ENCODE results near the gene CCRL2. TPM values are rescaled to one million over a fixed set of nuclear protein-coding genes. Genes with fewer than 3 reads are reported as not detected.

Gene CCRL2
- total and polyA plus RNA-seq, 2 of the 8 experiments (the other 6 are each of a cell fraction or from before 2014, with no cell fraction given): not detected

GRCh38 chr3:46400000-46400734 lies 6.9 kb upstream of the CCRL2 start:
- H4K20me1 ChIP-seq (replicated peaks in 1 of 2; ENCODE audit: control insufficient read depth in 1 of 2, insufficient read depth in 2 of 2, low read length in 2 of 2): no peaks in the 10 kb centered on the region
- CTCF ChIA-PET (ENCODE audit: partially characterized antibody): interaction anchor here (0.6 to 3.8 kb wide), 8 partner anchors 10 to 258 kb away, joined by 3 to 16 read pairs (median 3); no protein-coding TSS in a partner anchor
- no peak for TF ChIP-seq CHD1 (IDR thresholded peaks at IDR 0.05; ENCODE audit: low read depth, low read length)

More at GRCh38 chr3:46400000-46400734, 6.9 kb upstream of the CCRL2 start:
- no peak overlapping the region for H2BK12ac ChIP-seq (ENCODE audit: low read depth, low read length)
- H3K14ac ChIP-seq (ENCODE audit: insufficient read length): no peak overlapping the region
- no peaks in the 10 kb centered on the region for H3K23me2 ChIP-seq (ENCODE audit: low read depth, low read length)
- H4K91ac ChIP-seq (replicated peaks; ENCODE audit: insufficient read length, low read length): no peak overlapping the region
- no peaks in the 10 kb centered on the region for H3K9me3 ChIP-seq (ENCODE audit: insufficient read depth in 2 of 2, low read depth in 1 of 2, low read length in 1 of 2)
- no peak overlapping the region for H2BK5ac ChIP-seq (ENCODE audit: low read depth, low read length)
- H3K79me1 ChIP-seq (ENCODE audit: low read depth, low read length): no peaks in the 10 kb centered on the region
- no peak for DNase-seq (ENCODE audit: low read depth in 1 of 2, low spot score in 2 of 2)
- 0 out of 7 replicates have a peak, but pooled peaks cover 0 to 2% (median 0%) of the 10 kb centered on the region in 4 experiments for H3K4me1 ChIP-seq (replicated peaks in 1 of 4; ENCODE audit: control insufficient read depth in 3 of 4, insufficient read depth in 4 of 4, low read length in 3 of 4)
- H3K79me2 ChIP-seq (ENCODE audit: control insufficient read depth in 1 of 2, insufficient read depth in 2 of 2, low read length in 2 of 2): no peaks in the 10 kb centered on the region
- H3K4me3 ChIP-seq (ENCODE audit: extremely low read depth in 1 of 4, insufficient read depth in 2 of 4, low read depth in 3 of 4, low read length in 4 of 4): no peak overlapping the region
- no peak overlapping the region for H4K8ac ChIP-seq (ENCODE audit: extremely low read depth, insufficient read depth, low read length)
- no peak overlapping the region for H2BK15ac ChIP-seq (ENCODE audit: low read length)
- H3K4ac ChIP-seq (replicated peaks; ENCODE audit: insufficient read length, low read depth, low read length): no peak overlapping the region
- H2AFZ ChIP-seq (ENCODE audit: low read length): no peak overlapping the region
- no peak overlapping the region for H3K9ac ChIP-seq (replicated peaks in 1 of 4; ENCODE audit: extremely low read depth in 1 of 4, low read depth in 3 of 4, low read length in 3 of 4)
- H3K27ac ChIP-seq (ENCODE audit: low read depth, low read length): no peak overlapping the region
- no peaks in the 10 kb centered on the region for H3K27me3 ChIP-seq (replicated peaks in 1 of 4; ENCODE audit: control insufficient read depth in 3 of 4, extremely low read depth in 1 of 4, insufficient read depth in 3 of 4, low read length in 3 of 4)
- no peak overlapping the region for H3K56ac ChIP-seq (replicated peaks; ENCODE audit: insufficient read length, low read depth, low read length)
- no peaks in the 10 kb centered on the region for H3K36me3 ChIP-seq (ENCODE audit: control insufficient read depth in 2 of 4, insufficient read depth in 4 of 4, low read length in 3 of 4)
- FAIRE-seq: no peak
- POLR2A ChIA-PET (ENCODE audit: partially characterized antibody): no interaction called here
- no peak overlapping the region for H3K18ac ChIP-seq (ENCODE audit: extremely low read depth, low read length)
- no peak overlapping the region for H3K4me2 ChIP-seq (ENCODE audit: insufficient read depth in 1 of 2, low read depth in 2 of 2, low read length in 2 of 2)
- no peak overlapping the region for H4K5ac ChIP-seq (ENCODE audit: insufficient read length, low read depth, low read length)
- no peak overlapping the region for H2BK20ac ChIP-seq (ENCODE audit: low read length)
- 89% methylated on average over 8 of the region's 8 CpGs; no CpG with 5 or more reads in 1 of the 2 experiments for WGBS, 2 experiments (ENCODE audit: extremely low coverage in 1 of 2, insufficient coverage in 1 of 2, insufficient read length in 1 of 2, insufficient replicate concordance in 2 of 2, low coverage in 1 of 2, low lambda C conversion rate in 2 of 2, missing lambda C conversion rate in 1 of 2)
- no peak overlapping the region for H2BK120ac ChIP-seq (replicated peaks; ENCODE audit: low read depth, low read length)
- no peak overlapping the region for H2AK5ac ChIP-seq (ENCODE audit: low read depth, low read length)
- H3K23ac ChIP-seq (ENCODE audit: insufficient read length): no peak overlapping the region

All from H1 (cell line).